LNCaP clone FGC (cell line): ENCODE results near the gene CFDP1.

Source experiments
- DNase-seq: peaks from one replicate; pipeline ENCODE4 v3.0.0-alpha.2; 2011; ENCODE audit warnings: low read depth
- H3K4me3 ChIP-seq: 2 replicates; pipeline ENCODE4 v1.5.1; 2011; ENCODE audit warnings: mild to moderate bottlenecking, low read depth, low read length, control low read depth
- TF ChIP-seq, protein P1 (sequence below): IDR thresholded peaks from 2 replicates; pipeline ENCODE4 v1.5.1; 2012; ENCODE audit warnings: mild to moderate bottlenecking; ENCODE audit not compliant: control insufficient read depth, insufficient read depth; ENCODE audit errors: extremely low read depth

The CFDP1 gene

DNA sequence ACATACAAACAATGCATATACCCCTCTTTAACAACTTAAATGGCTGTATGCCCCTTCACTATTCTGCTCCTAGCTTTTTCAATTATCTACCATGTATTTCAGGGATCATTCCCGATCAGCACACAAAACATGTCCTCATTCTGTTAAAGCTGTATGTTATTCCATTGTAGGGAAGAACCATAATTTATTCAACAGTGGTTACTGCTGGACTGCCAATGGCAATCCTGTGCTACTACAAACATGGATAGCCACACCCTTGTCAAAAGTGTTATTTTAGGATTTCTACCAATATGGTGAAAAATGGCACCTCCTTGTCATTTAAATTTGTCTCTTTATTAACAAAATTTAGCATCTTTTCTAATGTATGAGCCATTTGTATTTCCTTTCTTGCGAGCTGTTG lies 96.8 kb downstream of the CFDP1 start:
- TF ChIP-seq, protein P1, sequence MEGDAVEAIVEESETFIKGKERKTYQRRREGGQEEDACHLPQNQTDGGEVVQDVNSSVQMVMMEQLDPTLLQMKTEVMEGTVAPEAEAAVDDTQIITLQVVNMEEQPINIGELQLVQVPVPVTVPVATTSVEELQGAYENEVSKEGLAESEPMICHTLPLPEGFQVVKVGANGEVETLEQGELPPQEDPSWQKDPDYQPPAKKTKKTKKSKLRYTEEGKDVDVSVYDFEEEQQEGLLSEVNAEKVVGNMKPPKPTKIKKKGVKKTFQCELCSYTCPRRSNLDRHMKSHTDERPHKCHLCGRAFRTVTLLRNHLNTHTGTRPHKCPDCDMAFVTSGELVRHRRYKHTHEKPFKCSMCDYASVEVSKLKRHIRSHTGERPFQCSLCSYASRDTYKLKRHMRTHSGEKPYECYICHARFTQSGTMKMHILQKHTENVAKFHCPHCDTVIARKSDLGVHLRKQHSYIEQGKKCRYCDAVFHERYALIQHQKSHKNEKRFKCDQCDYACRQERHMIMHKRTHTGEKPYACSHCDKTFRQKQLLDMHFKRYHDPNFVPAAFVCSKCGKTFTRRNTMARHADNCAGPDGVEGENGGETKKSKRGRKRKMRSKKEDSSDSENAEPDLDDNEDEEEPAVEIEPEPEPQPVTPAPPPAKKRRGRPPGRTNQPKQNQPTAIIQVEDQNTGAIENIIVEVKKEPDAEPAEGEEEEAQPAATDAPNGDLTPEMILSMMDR: no peak
- DNase-seq: no peak
- no peak overlapping the region for H3K4me3 ChIP-seq

DNA sequence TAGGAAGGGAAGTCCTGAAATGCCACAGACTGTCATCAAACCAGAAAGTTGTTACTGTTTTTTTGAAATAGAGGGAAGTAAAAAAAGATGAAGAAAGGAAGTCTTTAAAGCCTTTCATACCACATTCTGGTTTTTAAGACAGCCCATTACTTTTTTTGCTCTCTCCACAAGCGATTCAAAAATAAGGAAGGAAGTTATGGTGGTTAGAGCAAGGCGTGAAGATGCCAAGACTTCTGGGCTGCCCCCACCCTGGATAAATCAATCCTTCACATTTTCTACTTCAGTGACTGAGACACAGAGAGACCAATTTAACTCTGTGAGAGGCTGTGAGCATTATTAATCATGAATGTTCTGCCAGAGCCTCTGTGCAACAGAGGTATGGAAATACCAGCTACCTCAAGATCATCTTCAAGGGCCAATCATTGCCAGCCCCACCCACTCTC lies 99.6 kb downstream of the CFDP1 start:
- TF ChIP-seq, protein P1: no peak
- no peak overlapping the region for H3K4me3 ChIP-seq
- DNase-seq: no peak

DNA sequence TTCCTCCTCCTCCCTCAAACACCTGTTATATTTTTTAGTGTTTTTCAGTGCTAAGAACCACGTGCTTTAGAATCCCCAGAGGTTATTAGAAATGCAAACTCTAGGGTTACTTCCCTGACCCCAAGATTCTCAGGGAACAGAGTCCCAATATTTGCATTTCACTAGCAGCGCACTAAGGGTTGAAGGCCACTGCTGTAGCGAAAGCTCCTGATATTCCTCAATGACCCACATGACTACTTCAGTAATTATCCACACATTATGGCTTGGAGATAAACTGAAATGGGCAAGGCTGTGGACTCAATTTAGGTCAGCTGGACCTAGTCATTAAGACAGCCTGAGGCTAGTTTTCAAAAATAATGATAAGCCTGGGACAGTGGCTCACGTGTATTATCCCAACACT lies 103.4 kb downstream of the CFDP1 start:
- TF ChIP-seq, protein P1: no peak
- H3K4me3 ChIP-seq: no peak overlapping the region
- no peak for DNase-seq

DNA sequence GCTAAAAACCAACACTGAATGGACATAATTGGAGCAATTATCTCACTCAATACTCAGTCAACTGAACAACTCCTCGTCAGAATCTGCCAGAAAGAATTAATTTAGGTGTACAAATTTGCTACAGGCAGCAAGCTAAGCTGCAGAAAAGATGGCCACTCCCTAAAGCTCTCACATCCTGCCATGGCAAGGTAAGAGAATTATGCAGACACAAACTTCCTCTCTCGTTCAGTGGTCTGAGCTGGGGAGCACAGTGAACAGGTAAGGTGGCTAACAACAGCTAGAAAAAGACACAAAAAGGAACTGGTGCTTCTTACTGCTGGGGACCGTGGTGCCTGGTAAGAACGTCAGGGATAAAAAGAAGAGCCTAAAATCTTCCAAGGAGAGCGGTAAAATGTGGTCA lies 107.0 kb downstream of the CFDP1 start:
- DNase-seq: no peak
- TF ChIP-seq, protein P1: no peak
- H3K4me3 ChIP-seq: no peak overlapping the region

DNA sequence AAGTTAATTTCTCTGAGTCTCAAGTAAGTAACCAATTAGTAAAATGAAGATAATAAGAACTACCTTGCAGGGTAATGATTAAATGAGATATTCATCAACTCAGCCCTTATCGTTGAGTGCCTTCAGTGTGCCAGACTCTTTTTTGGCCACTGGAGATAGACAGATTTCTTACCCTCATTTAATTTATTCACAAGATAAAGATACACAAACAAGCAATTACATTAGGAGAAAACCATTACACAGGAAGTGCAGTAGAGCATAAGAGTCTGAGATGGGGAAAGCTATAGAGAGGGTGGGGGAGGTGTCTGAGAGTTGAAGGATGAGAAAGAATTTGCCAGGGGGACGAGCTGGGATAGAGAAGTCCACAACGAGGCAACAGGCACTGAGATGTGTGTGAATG lies 109.4 kb downstream of the CFDP1 start:
- H3K4me3 ChIP-seq: no peak overlapping the region
- no peak for DNase-seq
- TF ChIP-seq, protein P1: no peak

DNA sequence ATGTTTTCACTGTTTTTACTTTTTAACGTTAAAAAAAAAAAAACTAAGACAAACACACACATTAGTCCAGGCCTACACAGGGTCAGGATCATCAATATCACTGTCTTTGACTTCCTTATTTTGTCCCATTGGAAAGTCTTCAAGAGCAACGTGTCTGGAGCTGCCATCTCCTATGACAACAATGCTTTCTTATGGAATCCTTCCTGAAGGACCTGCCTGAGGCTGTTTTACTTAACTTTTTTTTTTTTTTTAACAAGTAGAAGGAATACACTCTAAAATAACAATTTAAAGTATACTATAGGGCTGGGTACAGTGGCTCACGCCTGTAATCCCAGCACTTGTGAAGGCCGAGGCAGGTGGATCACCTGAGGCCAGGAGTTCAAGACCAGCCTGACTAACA lies 110.1 kb downstream of the CFDP1 start:
- DNase-seq: no peak
- H3K4me3 ChIP-seq: no peak overlapping the region
- TF ChIP-seq, protein P1: no peak

DNA sequence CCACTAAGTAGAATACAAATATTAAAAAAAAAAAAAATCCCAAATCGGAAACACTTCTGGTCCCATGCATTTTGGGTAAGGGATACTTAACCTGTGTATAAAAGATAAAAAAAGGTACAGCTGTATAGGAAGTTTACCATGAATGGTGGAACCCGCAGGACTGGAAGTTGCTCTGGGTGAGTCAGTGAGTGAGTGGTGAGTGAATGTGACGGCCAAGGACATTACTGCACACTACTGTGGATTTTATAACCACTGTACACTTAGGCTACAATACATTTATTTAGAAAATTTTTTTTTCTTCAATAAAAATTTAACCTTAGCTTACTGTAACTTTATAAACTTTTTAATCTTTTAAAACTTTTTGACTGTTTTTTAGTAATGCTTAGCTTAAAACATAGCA lies 110.6 kb downstream of the CFDP1 start:
- TF ChIP-seq, protein P1: no peak
- DNase-seq: no peak
- no peak overlapping the region for H3K4me3 ChIP-seq
